ENCODE data around the gene DNHD1.

GRCh38 chr11:6459099-6459450, 38.0 kb upstream of the DNHD1 start:
- TF ChIP-seq EZH2phosphoT487 (IDR thresholded peaks at IDR 0.05): no peak
- TF ChIP-seq, protein P1, sequence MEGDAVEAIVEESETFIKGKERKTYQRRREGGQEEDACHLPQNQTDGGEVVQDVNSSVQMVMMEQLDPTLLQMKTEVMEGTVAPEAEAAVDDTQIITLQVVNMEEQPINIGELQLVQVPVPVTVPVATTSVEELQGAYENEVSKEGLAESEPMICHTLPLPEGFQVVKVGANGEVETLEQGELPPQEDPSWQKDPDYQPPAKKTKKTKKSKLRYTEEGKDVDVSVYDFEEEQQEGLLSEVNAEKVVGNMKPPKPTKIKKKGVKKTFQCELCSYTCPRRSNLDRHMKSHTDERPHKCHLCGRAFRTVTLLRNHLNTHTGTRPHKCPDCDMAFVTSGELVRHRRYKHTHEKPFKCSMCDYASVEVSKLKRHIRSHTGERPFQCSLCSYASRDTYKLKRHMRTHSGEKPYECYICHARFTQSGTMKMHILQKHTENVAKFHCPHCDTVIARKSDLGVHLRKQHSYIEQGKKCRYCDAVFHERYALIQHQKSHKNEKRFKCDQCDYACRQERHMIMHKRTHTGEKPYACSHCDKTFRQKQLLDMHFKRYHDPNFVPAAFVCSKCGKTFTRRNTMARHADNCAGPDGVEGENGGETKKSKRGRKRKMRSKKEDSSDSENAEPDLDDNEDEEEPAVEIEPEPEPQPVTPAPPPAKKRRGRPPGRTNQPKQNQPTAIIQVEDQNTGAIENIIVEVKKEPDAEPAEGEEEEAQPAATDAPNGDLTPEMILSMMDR (IDR thresholded peaks at IDR 0.05): no peak
- no peak for TF ChIP-seq EZH2 (IDR thresholded peaks at IDR 0.05)

All from neural progenitor cell (in vitro differentiated cells).